SU-DHL-6 (cell line): ENCODE measurements around the gene WNT10A.

Experiments used
- H2AFZ ChIP-seq: fragments of 200-600 bp; sonication (generic); 2 replicates; pipeline ENCODE4 v1.6.1; 2014; ENCODE audit warnings: low read depth, mild to moderate bottlenecking, moderate library complexity, mixed read lengths, antibody characterized with exemption, low read length; ENCODE audit not compliant: severe bottlenecking
- H3F3A ChIP-seq: fragments of 200-600 bp; shearing (Covaris generic); 2 replicates; pipeline ENCODE4 v1.6.0; 2016; ENCODE audit warnings: antibody characterized with exemption, mild to moderate bottlenecking; ENCODE audit not compliant: insufficient read depth
- H3K27ac ChIP-seq: fragments of 200-600 bp; sonication (generic); 2 replicates; pipeline ENCODE4 v1.5.1; 2016; ENCODE audit warnings: low read depth, mild to moderate bottlenecking, low read length, moderate library complexity, mixed read lengths
- H3K27me3 ChIP-seq: fragments of 200-600 bp; sonication (generic), shearing (Covaris generic); 2 replicates; pipeline ENCODE4 v1.6.0; 2014; ENCODE audit warnings: mild to moderate bottlenecking, low read length
- H3K36me3 ChIP-seq: fragments of 200-600 bp; sonication (generic); 2 replicates; pipeline ENCODE4 v1.6.1; 2014; ENCODE audit warnings: mild to moderate bottlenecking, low read length, mixed read lengths
- H3K4me2 ChIP-seq: fragments of 300-600, 200-600 bp; shearing (Covaris generic), sonication (generic); 2 replicates; pipeline ENCODE4 v1.6.0; 2014; ENCODE audit warnings: low read length, low read depth, mild to moderate bottlenecking; ENCODE audit not compliant: poor library complexity, severe bottlenecking
- H3K4me3 ChIP-seq: fragments of 200-600 bp; sonication (generic); 2 replicates; pipeline ENCODE4 v1.5.1; 2014; ENCODE audit warnings: antibody characterized with exemption, low read length, mild to moderate bottlenecking, mixed read lengths; ENCODE audit not compliant: insufficient read depth, poor library complexity, severe bottlenecking
- H3K79me2 ChIP-seq: fragments of 200-600 bp; sonication (generic); 2 replicates; pipeline ENCODE4 v1.6.1; 2014; ENCODE audit warnings: mild to moderate bottlenecking, low read length, moderate library complexity; ENCODE audit not compliant: insufficient read depth
- H3K9ac ChIP-seq: fragments of 200-600 bp; sonication (generic); 2 replicates; pipeline ENCODE4 v1.7.0; 2014; ENCODE audit warnings: mild to moderate bottlenecking, low read length
- H3K9me2 ChIP-seq: fragments of 200-600 bp; sonication (generic); replicated peaks from 2 replicates; pipeline ENCODE4 v1.6.1; 2014; ENCODE audit warnings: low read length; ENCODE audit not compliant: insufficient read depth
- H3K9me3 ChIP-seq: fragments of 200-600 bp; sonication (generic); 2 replicates; pipeline ENCODE4 v1.6.1; 2014; ENCODE audit warnings: low read length, mixed read lengths; ENCODE audit not compliant: insufficient read depth
- H4K20me1 ChIP-seq: fragments of 200-600 bp; sonication (generic); 2 replicates; pipeline ENCODE4 v1.6.1; 2014; ENCODE audit warnings: low read depth, mild to moderate bottlenecking, antibody characterized with exemption, low read length, moderate library complexity, mixed read lengths
- CTCF ChIP-seq: fragments of 200-600 bp; sonication (generic); IDR thresholded peaks from one replicate; pipeline ENCODE4 v1.5.1; 2017; ENCODE audit warnings: antibody characterized with exemption, mild to moderate bottlenecking, low read length, moderate library complexity; ENCODE audit not compliant: insufficient read depth, poor library complexity, severe bottlenecking
- EZH2phosphoT487 ChIP-seq: fragments of 200-600 bp; sonication (generic), shearing (Covaris generic); conservative IDR thresholded peaks from 2 replicates; pipeline ENCODE4 v1.6.1; 2018; ENCODE audit warnings: mild to moderate bottlenecking, antibody characterized with exemption, low read length, moderate library complexity, mixed read lengths

The WNT10A gene

GRCh38 chr2:218858138-218858445 is 22.6 kb upstream of the WNT10A start:
- H3K9me2 ChIP-seq = no peaks in the 10 kb centered on the region
- no peak overlapping the region for H3K4me2 ChIP-seq
- no peak overlapping the region for H2AFZ ChIP-seq
- H3K9ac ChIP-seq = no peak overlapping the region
- TF ChIP-seq CTCF = no peak
- no peak overlapping the region for H3K4me3 ChIP-seq
- H3K9me3 ChIP-seq = no peaks in the 10 kb centered on the region
- no peaks in the 10 kb centered on the region for H4K20me1 ChIP-seq
- no peaks in the 10 kb centered on the region for H3K27me3 ChIP-seq
- no peaks in the 10 kb centered on the region for H3K36me3 ChIP-seq
- H3K79me2 ChIP-seq = no peaks in the 10 kb centered on the region
- no peaks in the 10 kb centered on the region for H3F3A ChIP-seq
- H3K27ac ChIP-seq = no peak overlapping the region

GRCh38 chr2:218858671-218859555 is 21.7 kb upstream of the WNT10A start:
- no peak overlapping the region for H3K4me2 ChIP-seq
- H3K9me3 ChIP-seq = no peaks in the 10 kb centered on the region
- no peaks in the 10 kb centered on the region for H3K9me2 ChIP-seq
- H3K4me3 ChIP-seq = no peak overlapping the region
- H3K27me3 ChIP-seq = no peaks in the 10 kb centered on the region
- no peaks in the 10 kb centered on the region for H3K36me3 ChIP-seq
- TF ChIP-seq EZH2phosphoT487 (no peak), CTCF (no peak)
- H2AFZ ChIP-seq = no peak overlapping the region
- H3K79me2 ChIP-seq = no peaks in the 10 kb centered on the region
- no peak overlapping the region for H3K9ac ChIP-seq
- no peaks in the 10 kb centered on the region for H3F3A ChIP-seq
- H3K27ac ChIP-seq = no peak overlapping the region
- no peaks in the 10 kb centered on the region for H4K20me1 ChIP-seq

GRCh38 chr2:218859556-218859987 is 21.1 kb upstream of the WNT10A start, which contains the start of gene WNT6:
Gene WNT6 (plus strand): TSS chr2:218859805. CDS start chr2:218860038, 233 bp downstream.
- Histone ChIP-seq H4K20me1 (no peaks in the 10 kb centered on the region), H3K27ac (no peak within 1 kb of the TSS), H2AFZ (no peak within 1 kb of the TSS), H3K79me2 (no peaks in the 10 kb centered on the region), H3K9ac (no peak within 1 kb of the TSS), H3F3A (no peaks in the 10 kb centered on the region), H3K36me3 (no peaks in the 10 kb centered on the region), H3K9me3 (no peaks in the 10 kb centered on the region), H3K4me3 (no peak within 1 kb of the TSS), H3K27me3 (no peaks in the 10 kb centered on the region), H3K9me2 (no peaks in the 10 kb centered on the region), H3K4me2 (no peak within 1 kb of the TSS)
- TF ChIP-seq EZH2phosphoT487 (no peak), CTCF (no peak)
